Fibroblast of lung (primary cell): ENCODE results near the gene ASIC4.

Experiments used
- CTCF ChIP-seq, 2 donors: IDR thresholded peaks in 1 of 2; conservative IDR thresholded peaks in 1 of 2; 1 replicate in 1 of 2; 2 replicates in 1 of 2; pipeline ENCODE4 v1.5.1; 2011 to 2012; ENCODE audit warnings: low read length in 2 of 2, control low read depth in 1 of 2, inconsistent platforms in 1 of 2, low read depth in 1 of 2, mild to moderate bottlenecking in 1 of 2
- EZH2 ChIP-seq: IDR thresholded peaks from 2 replicates; pipeline ENCODE4 v1.5.1; 2012; ENCODE audit warnings: low read length, control low read depth, mild to moderate bottlenecking; ENCODE audit errors: missing control alignments

GRCh38 chr2:219545295-219545942 is 31.1 kb downstream of the ASIC4 start:
- no peak for TF ChIP-seq CTCF (conservative IDR thresholded peaks at IDR 0.05 in 1 of 2, IDR thresholded peaks at IDR 0.05 in 1 of 2; ENCODE audit: low read depth in 1 of 2, low read length in 2 of 2)
- no peak for TF ChIP-seq EZH2
